ENCODE measurements around the gene MCC. TPM values are rescaled to one million over a fixed set of nuclear protein-coding genes. Genes with fewer than 3 reads are reported as not detected.

The MCC gene
- total RNA-seq, 1 donor from 2014 or later = 14.0 TPM

DNA sequence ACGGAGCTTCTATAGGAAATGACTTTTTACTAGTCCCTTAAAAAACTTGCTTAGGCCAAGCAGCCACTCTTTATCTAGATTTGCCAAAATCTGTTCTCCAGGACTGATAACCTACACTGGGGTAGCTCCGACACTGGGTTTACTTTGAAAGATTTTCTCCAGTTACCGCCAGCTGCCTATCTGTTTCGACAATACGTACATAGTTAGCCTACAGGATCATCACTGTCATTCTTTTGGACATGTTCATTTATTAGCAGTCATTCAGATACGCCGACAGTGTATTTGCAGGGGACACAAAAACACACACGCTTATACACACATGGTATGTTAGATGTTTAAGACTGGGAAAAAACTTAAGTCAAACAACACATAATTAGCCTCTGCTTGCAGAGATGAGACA lies 286.0 kb downstream of the MCC start:
- no peaks in the 10 kb centered on the region for H3K36me3 Mint-ChIP-seq (ENCODE audit: unreplicated experiment)
- H3K27me3 Mint-ChIP-seq (ENCODE audit: unreplicated experiment) = no peaks in the 10 kb centered on the region
- H3K4me1 Mint-ChIP-seq (ENCODE audit: unreplicated experiment) = peaks cover 12% of the 10 kb centered on the region
- no peaks in the 10 kb centered on the region for H3K9me3 Mint-ChIP-seq (ENCODE audit: unreplicated experiment)
- DNase-seq (ENCODE audit: extremely low spot score, unreplicated experiment) = no peak
- TF ChIP-seq, protein P1, sequence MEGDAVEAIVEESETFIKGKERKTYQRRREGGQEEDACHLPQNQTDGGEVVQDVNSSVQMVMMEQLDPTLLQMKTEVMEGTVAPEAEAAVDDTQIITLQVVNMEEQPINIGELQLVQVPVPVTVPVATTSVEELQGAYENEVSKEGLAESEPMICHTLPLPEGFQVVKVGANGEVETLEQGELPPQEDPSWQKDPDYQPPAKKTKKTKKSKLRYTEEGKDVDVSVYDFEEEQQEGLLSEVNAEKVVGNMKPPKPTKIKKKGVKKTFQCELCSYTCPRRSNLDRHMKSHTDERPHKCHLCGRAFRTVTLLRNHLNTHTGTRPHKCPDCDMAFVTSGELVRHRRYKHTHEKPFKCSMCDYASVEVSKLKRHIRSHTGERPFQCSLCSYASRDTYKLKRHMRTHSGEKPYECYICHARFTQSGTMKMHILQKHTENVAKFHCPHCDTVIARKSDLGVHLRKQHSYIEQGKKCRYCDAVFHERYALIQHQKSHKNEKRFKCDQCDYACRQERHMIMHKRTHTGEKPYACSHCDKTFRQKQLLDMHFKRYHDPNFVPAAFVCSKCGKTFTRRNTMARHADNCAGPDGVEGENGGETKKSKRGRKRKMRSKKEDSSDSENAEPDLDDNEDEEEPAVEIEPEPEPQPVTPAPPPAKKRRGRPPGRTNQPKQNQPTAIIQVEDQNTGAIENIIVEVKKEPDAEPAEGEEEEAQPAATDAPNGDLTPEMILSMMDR (IDR thresholded peaks at IDR 0.05) = no peak
- H3K4me3 Mint-ChIP-seq (ENCODE audit: unreplicated experiment) = no peak overlapping the region
- H3K27ac Mint-ChIP-seq (ENCODE audit: unreplicated experiment) = no peak overlapping the region

DNA sequence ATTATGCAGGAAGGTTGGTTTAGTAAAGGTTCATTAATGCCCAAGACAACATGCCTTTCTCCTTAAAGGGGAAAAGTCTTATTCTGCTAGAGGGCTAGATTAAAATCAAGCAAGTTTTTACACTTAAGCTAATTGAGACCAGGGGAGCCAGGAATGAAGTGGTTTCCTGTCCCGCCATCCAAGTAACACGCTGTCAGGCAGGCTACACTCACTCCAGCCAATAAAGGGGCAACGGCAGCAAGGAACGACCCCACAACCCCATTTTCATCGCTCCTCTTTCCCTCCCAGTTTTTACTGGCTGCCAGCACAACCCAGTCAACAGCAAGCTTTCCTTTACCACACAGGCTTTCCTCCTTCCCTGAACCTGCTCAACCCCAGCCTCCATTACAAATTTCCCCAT lies 286.5 kb downstream of the MCC start:
- no peak for DNase-seq (ENCODE audit: extremely low spot score, unreplicated experiment)
- Mint-ChIP-seq H3K27me3 (ENCODE audit: unreplicated experiment) (no peaks in the 10 kb centered on the region), H3K9me3 (ENCODE audit: unreplicated experiment) (no peaks in the 10 kb centered on the region), H3K27ac (ENCODE audit: unreplicated experiment) (no peak overlapping the region), H3K36me3 (ENCODE audit: unreplicated experiment) (no peaks in the 10 kb centered on the region), H3K4me3 (ENCODE audit: unreplicated experiment) (no peak overlapping the region), H3K4me1 (ENCODE audit: unreplicated experiment) (peaks cover 12% of the 10 kb centered on the region)
- TF ChIP-seq, protein P1 (IDR thresholded peaks at IDR 0.05) = no peak

DNA sequence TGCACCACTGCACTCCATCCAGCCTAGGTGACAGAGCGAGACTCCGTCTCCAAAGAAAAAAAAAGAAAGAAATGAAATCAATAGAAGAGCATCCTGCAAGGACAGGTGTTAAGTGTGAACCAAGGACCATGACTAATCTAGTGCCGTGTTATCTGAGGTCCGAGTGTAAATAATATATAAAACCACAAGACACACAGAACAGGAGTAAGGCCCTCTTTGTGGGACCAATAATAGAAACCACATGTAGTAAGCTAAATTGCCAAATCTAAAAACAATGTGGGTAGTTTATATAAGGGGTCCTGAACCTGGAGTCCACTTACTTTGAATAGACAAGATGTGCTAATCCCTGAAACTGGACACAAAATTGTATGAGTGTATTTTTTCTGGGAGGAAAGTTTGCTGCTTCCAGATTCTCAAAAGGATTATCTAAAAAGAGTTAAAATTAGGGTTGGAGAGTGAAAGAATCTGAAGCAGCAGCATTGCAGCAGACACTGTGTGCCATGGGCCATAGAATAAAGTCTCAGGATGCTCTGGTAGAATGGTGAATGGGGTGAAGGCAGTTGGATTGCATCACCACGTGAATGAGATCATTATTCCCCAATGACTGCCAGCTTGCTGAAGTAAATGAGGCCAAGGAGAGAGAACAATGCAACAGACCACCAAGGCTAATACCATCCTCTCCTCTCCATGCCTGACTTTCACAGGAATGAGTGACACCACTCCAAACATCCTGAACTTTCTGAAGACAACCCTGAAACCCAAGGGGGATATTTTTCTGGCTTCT lies 288.9 kb downstream of the MCC start:
- H3K27ac Mint-ChIP-seq (ENCODE audit: unreplicated experiment) = no peak overlapping the region
- H3K4me3 Mint-ChIP-seq (ENCODE audit: unreplicated experiment) = no peak overlapping the region
- peaks cover 3% of the 10 kb centered on the region for H3K9me3 Mint-ChIP-seq (ENCODE audit: unreplicated experiment)
- no peaks in the 10 kb centered on the region for H3K36me3 Mint-ChIP-seq (ENCODE audit: unreplicated experiment)
- peaks cover 14% of the 10 kb centered on the region for H3K4me1 Mint-ChIP-seq (ENCODE audit: unreplicated experiment)
- H3K27me3 Mint-ChIP-seq (ENCODE audit: unreplicated experiment) = no peaks in the 10 kb centered on the region
- TF ChIP-seq, protein P1 (IDR thresholded peaks at IDR 0.05) = no peak
- DNase-seq (ENCODE audit: extremely low spot score, unreplicated experiment) = no peak

DNA sequence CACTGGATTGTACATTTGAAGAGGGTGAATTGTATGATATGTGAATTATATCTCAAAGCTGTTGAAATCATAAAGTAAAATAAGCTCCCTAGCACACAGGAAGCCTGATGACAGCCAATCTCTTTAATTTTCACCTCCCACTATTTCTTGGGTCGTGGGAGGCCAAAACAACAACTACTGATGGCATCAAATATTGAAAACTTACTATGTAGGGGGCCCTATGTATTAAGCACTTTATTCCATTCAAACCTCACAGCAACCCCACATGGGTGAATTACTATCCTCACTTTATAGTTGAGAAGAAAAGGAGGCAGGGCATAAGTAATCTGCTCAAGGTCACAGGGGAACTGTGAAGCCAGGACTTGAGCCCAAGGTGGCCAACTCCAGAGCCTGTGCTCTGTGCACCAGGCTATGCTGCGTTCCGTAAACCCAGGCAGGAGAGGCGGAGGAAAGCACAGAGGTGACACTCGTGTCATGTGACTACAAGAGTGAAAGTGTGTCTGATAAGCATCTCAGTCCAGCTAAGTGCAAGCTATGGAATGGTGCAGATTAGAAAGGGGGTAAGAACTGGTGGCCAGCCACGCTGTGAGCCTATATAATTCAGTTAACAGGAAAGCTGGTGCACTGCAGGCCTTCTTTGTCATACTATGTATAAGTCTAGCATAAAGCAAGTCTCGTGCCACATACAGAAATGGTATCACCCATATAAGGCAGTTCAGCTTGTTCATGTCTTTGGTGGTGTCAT lies 290.6 kb downstream of the MCC start:
- no peak overlapping the region for H3K4me3 Mint-ChIP-seq (ENCODE audit: unreplicated experiment)
- no peaks in the 10 kb centered on the region for H3K27me3 Mint-ChIP-seq (ENCODE audit: unreplicated experiment)
- H3K27ac Mint-ChIP-seq (ENCODE audit: unreplicated experiment) = no peak overlapping the region
- peaks cover 9% of the 10 kb centered on the region for H3K4me1 Mint-ChIP-seq (ENCODE audit: unreplicated experiment)
- TF ChIP-seq, protein P1 (IDR thresholded peaks at IDR 0.05) = no peak
- peaks cover 17% of the 10 kb centered on the region for H3K9me3 Mint-ChIP-seq (ENCODE audit: unreplicated experiment)
- DNase-seq (ENCODE audit: extremely low spot score, unreplicated experiment) = no peak
- H3K36me3 Mint-ChIP-seq (ENCODE audit: unreplicated experiment) = peaks cover 3% of the 10 kb centered on the region

DNA sequence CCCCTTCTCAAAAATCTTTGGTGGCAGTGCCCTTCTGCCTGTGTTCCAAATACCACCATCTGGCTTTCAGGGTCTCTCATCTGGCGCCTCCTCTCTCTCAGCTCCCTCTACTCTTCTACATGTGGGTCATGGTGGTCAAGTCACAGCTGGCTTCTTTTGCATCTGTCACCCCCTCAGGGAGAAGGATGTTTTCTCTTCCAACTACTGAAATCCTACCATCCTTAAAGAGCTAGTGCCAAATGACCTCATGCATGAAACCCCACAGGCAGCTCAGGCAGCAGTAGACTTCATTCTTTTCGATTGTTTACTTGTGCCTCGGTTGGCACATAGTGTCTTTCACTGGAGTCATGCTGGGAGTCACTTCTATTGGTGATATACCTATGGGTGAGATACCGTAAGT lies 292.5 kb downstream of the MCC start:
- peaks cover 3% of the 10 kb centered on the region for H3K36me3 Mint-ChIP-seq (ENCODE audit: unreplicated experiment)
- H3K4me1 Mint-ChIP-seq (ENCODE audit: unreplicated experiment) = peaks cover 5% of the 10 kb centered on the region
- no peak overlapping the region for H3K27ac Mint-ChIP-seq (ENCODE audit: unreplicated experiment)
- DNase-seq (ENCODE audit: extremely low spot score, unreplicated experiment) = no peak
- TF ChIP-seq, protein P1 (IDR thresholded peaks at IDR 0.05) = no peak
- H3K9me3 Mint-ChIP-seq (ENCODE audit: unreplicated experiment) = peaks cover 20% of the 10 kb centered on the region
- no peak overlapping the region for H3K4me3 Mint-ChIP-seq (ENCODE audit: unreplicated experiment)
- H3K27me3 Mint-ChIP-seq (ENCODE audit: unreplicated experiment) = no peaks in the 10 kb centered on the region

Data from osteocyte (in vitro differentiated cells).